HEK293 (cell line): ENCODE data around the gene TSEN54.

ENCODE experiments used
- CTCF ChIA-PET: fragments of 350-600 bp; formaldehyde crosslinking; extraction: SDS; loops from one replicate; lab custom pipeline; 2021; ENCODE audit warnings: antibody characterized with exemption; lab: Yijun Ruan, JAX
- POLR2A ChIA-PET: fragments of 300-600 bp; formaldehyde crosslinking; extraction: SDS; loops from one replicate; lab custom pipeline; 2020; ENCODE audit warnings: antibody characterized with exemption, inconsistent platforms; lab: Yijun Ruan, JAX
- H3K27ac ChIP-seq: fragments of 200-500 bp; sonication (Bioruptor generic); 2 replicates; pipeline ENCODE4 v1.5.1; 2014; ENCODE audit warnings: low read depth, low read length, control low read depth, inconsistent platforms; ENCODE audit errors: extremely low read depth
- H3K36me3 ChIP-seq, 2 experiments: fragments of 200-500 bp in 1 of 2; sonication (Bioruptor generic) in 1 of 2; 1 replicate in 1 of 2; 2 replicates in 1 of 2; pipeline ENCODE4 v1.5.1; 2014 to 2017; ENCODE audit warnings: inconsistent platforms in 2 of 2, low read length in 2 of 2; ENCODE audit not compliant: control insufficient read depth in 2 of 2, insufficient read depth in 1 of 2
- H3K4me1 ChIP-seq: fragments of 200-500 bp; sonication (Bioruptor generic); 2 replicates; pipeline ENCODE4 v1.5.1; 2014; ENCODE audit warnings: mild to moderate bottlenecking, low read length, inconsistent platforms; ENCODE audit not compliant: control insufficient read depth, insufficient read depth
- H3K4me3 ChIP-seq: 2 replicates; pipeline ENCODE4 v1.5.1; 2011; ENCODE audit warnings: low read depth, mild to moderate bottlenecking, control low read depth, low read length, moderate library complexity
- H3K9me3 ChIP-seq: fragments of 200-500 bp; sonication (Bioruptor generic); 2 replicates; pipeline ENCODE4 v1.5.1; 2014; ENCODE audit warnings: low read depth, low read length, inconsistent platforms; ENCODE audit not compliant: control insufficient read depth, insufficient read depth
- GLI2 ChIP-seq: fragments of 450-650 bp; formaldehyde crosslinking; IDR thresholded peaks from 2 replicates; pipeline ENCODE4; 2017; ENCODE audit warnings: missing biosample characterization, missing genetic modification characterization, low read depth, borderline replicate concordance
- PATZ1 ChIP-seq: fragments of 450-650 bp; formaldehyde crosslinking; IDR thresholded peaks from 2 replicates; pipeline ENCODE4 v1.5.1; 2016; ENCODE audit warnings: missing biosample characterization, missing genetic modification characterization
- ZBTB10 ChIP-seq: fragments of 450-650 bp; formaldehyde crosslinking; IDR thresholded peaks from 2 replicates; pipeline ENCODE4 v1.5.1; 2016; ENCODE audit warnings: missing biosample characterization, missing genetic modification characterization
- ZNF280C ChIP-seq: fragments of 450-650 bp; formaldehyde crosslinking; IDR thresholded peaks from 2 replicates; pipeline ENCODE4 v1.5.1; 2016; ENCODE audit warnings: missing biosample characterization, missing genetic modification characterization
- ZNF555 ChIP-seq: fragments of 450-650 bp; formaldehyde crosslinking; conservative IDR thresholded peaks from 2 replicates; pipeline ENCODE4 v1.5.1; 2017; ENCODE audit warnings: missing biosample characterization, mild to moderate bottlenecking, missing genetic modification characterization, inconsistent platforms
- ZNF580 ChIP-seq: fragments of 450-650 bp; formaldehyde crosslinking; IDR thresholded peaks from 2 replicates; pipeline ENCODE4 v1.5.1; 2016; ENCODE audit warnings: missing biosample characterization, missing genetic modification characterization
- ZNF600 ChIP-seq: fragments of 450-650 bp; formaldehyde crosslinking; IDR thresholded peaks from 2 replicates; pipeline ENCODE4 v1.5.1; 2016; ENCODE audit warnings: missing biosample characterization, missing genetic modification characterization
- ZNF610 ChIP-seq: fragments of 450-650 bp; formaldehyde crosslinking; IDR thresholded peaks from 2 replicates; pipeline ENCODE4 v1.5.1; 2016; ENCODE audit warnings: missing biosample characterization, missing genetic modification characterization, borderline replicate concordance
- ZNF768 ChIP-seq: fragments of 450-650 bp; formaldehyde crosslinking; IDR thresholded peaks from 2 replicates; pipeline ENCODE4 v1.5.1; 2018; ENCODE audit warnings: missing biosample characterization, mild to moderate bottlenecking, missing genetic modification characterization
- ZNF776 ChIP-seq: fragments of 450-650 bp; formaldehyde crosslinking; IDR thresholded peaks from 2 replicates; pipeline ENCODE4 v1.5.0; 2017; ENCODE audit warnings: missing biosample characterization, missing genetic modification characterization, borderline replicate concordance

TSEN54 gene

GRCh38 chr17:75511610-75512575 is 4.4 kb upstream of the TSEN54 start (continued):
- TF ChIP-seq PATZ1 (tag by site-specific recombination), result peak; percentile 47
- no peak for TF ChIP-seq ZNF555 (tag by site-specific recombination)
- no peak for TF ChIP-seq ZNF776
- TF ChIP-seq GLI2 (tag by site-specific recombination), result no peak

- H3K9me3 ChIP-seq, result no peaks in the 10 kb centered on the region
- H3K27ac ChIP-seq, result no peak overlapping the region
- no peaks in the 10 kb centered on the region for H3K4me1 ChIP-seq
- peaks cover 9 to 48% of the 10 kb centered on the region in 2 experiments; a peak in 2 of 3 replicates for H3K36me3 ChIP-seq
- TF ChIP-seq ZNF580 (tag by site-specific recombination) (0 out of 2 replicates have a peak, but pooled peaks have one; percentile 57), ZNF610 (tag by site-specific recombination) (no peak), ZNF768 (peak; percentile 97; the same call in 1 of the 2 replicates), ZBTB10 (0 out of 2 replicates have a peak, but pooled peaks have one; percentile 13), ZNF600 (0 out of 2 replicates have a peak, but pooled peaks have one; percentile 39)
- TF ChIP-seq, all 188 proteins: peak for 4
- ChIA-PET CTCF (interaction anchor here (0.7 to 1.4 kb wide), 5 partner anchors 10 to 247 kb away, joined by 3 to 4 read pairs (median 4); no protein-coding TSS in a partner anchor), POLR2A (interaction anchor here (0.6 to 2.2 kb wide), 5 partner anchors 10 to 214 kb away, joined by 3 to 7 read pairs (median 5); partner anchors contain the start of genes GRB2 and LLGL2)
- no peak overlapping the region for H3K4me3 ChIP-seq
Measured at GRCh38 chr17:75512926-75513640, 3.2 kb upstream of the TSEN54 start.

GRCh38 chr17:75513641-75514000 is 2.7 kb upstream of the TSEN54 start:
- no peaks in the 10 kb centered on the region for H3K9me3 ChIP-seq
- ChIA-PET POLR2A (interaction anchor here (0.7 to 2.2 kb wide), 4 partner anchors 10 to 108 kb away, joined by 4 to 7 read pairs (median 5); partner anchors contain the start of genes GRB2 and LLGL2), CTCF (interaction anchor here (0.7 to 1.4 kb wide), 5 partner anchors 9 to 152 kb away, joined by 3 to 4 read pairs (median 3); no protein-coding TSS in a partner anchor)
- TF ChIP-seq ZNF280C (tag by site-specific recombination) (no peak), ZBTB10 (0 out of 2 replicates have a peak, but pooled peaks have one; percentile 7)
- no peak overlapping the region for H3K4me3 ChIP-seq
- no peaks in the 10 kb centered on the region for H3K4me1 ChIP-seq
- peaks cover 9 to 48% of the 10 kb centered on the region in 2 experiments; a peak in 2 of 3 replicates for H3K36me3 ChIP-seq
- no peak overlapping the region for H3K27ac ChIP-seq
